HepG2 (cell line): ENCODE results near the gene DAGLB. TPM values are rescaled to one million over a fixed set of nuclear protein-coding genes. Genes with fewer than 3 reads are reported as not detected.

Source experiments
- MAFG ChIP-seq: sonication (generic); formaldehyde crosslinking; IDR thresholded peaks from 2 replicates; pipeline ENCODE4 v1.5.1; 2020; ENCODE audit warnings: mild to moderate bottlenecking, missing genetic modification reagents
- TAF15 ChIP-seq: fragments of 200-400 bp; formaldehyde crosslinking; IDR thresholded peaks from one replicate; pipeline ENCODE4 v1.6.1; 2018; ENCODE audit warnings: mild to moderate bottlenecking, low read depth, low read length; ENCODE audit not compliant: poor library complexity, severe bottlenecking
- polyA plus RNA-seq, 8 experiments: library from polyadenylated mRNA; depleted of rRNA in 3 of 8; stranded (reverse) in 7 of 8; unstranded in 1 of 8; fragments of >200 nt; fragmentation: Illumina TruSeq in 4 of 8; extraction: Trizol in 4 of 8; gene quantifications; 2 replicates each; pipeline versions ENCODE4 v1.2.1 to v1.2.3, GENCODE V29; 2011 to 2016; ENCODE audit warnings: low read depth in 4 of 8, missing spikeins in 1 of 8, mixed read lengths in 1 of 8; ENCODE audit not compliant: insufficient read depth in 1 of 8
- total RNA-seq, 5 experiments: library from RNA; depleted of rRNA; stranded (reverse); fragments of >200 nt; fragmentation: Illumina TruSeq; extraction: Trizol; gene quantifications; 2 replicates each; pipeline ENCODE4 v1.2.3, GENCODE V29; 2016; ENCODE audit warnings: low read depth in 1 of 5
- TF ChIP-seq, protein P1 (sequence below): sonication (generic); formaldehyde crosslinking; IDR thresholded peaks from 2 replicates; pipeline ENCODE4 v1.5.0; 2020; ENCODE audit warnings: mild to moderate bottlenecking, missing genetic modification reagents, borderline replicate concordance
- TF ChIP-seq, protein P2 (sequence below): sonication (generic); formaldehyde crosslinking; IDR thresholded peaks from 2 replicates; pipeline ENCODE4 v1.4.0; 2020; ENCODE audit warnings: missing genetic modification reagents

The DAGLB gene
- total and polyA plus RNA-seq, 2 of the 13 experiments (the other 11 are each of a cell fraction or from before 2014, with no cell fraction given) = 7.9 to 9.8 TPM

DNA sequence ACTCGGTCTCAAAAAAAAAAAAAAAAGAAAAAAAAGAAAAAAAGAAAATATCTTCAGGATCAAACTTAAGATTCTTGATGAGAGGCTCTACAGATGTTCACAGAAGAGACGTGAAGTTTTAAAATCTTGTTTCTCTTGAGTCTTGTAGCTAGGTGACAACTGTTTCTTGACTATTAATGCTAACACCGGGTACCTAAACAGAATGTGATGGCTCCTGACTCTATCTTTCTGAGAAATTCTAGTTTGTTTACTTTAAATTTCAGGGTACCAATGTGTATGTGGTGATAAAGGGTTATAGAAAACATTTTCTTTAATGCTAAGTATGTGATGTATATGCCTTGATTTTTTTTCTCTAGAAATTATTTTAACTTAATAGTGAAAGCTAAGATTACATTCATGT lies 61.0 kb downstream of the DAGLB start (continued):
- TF ChIP-seq, protein P1, sequence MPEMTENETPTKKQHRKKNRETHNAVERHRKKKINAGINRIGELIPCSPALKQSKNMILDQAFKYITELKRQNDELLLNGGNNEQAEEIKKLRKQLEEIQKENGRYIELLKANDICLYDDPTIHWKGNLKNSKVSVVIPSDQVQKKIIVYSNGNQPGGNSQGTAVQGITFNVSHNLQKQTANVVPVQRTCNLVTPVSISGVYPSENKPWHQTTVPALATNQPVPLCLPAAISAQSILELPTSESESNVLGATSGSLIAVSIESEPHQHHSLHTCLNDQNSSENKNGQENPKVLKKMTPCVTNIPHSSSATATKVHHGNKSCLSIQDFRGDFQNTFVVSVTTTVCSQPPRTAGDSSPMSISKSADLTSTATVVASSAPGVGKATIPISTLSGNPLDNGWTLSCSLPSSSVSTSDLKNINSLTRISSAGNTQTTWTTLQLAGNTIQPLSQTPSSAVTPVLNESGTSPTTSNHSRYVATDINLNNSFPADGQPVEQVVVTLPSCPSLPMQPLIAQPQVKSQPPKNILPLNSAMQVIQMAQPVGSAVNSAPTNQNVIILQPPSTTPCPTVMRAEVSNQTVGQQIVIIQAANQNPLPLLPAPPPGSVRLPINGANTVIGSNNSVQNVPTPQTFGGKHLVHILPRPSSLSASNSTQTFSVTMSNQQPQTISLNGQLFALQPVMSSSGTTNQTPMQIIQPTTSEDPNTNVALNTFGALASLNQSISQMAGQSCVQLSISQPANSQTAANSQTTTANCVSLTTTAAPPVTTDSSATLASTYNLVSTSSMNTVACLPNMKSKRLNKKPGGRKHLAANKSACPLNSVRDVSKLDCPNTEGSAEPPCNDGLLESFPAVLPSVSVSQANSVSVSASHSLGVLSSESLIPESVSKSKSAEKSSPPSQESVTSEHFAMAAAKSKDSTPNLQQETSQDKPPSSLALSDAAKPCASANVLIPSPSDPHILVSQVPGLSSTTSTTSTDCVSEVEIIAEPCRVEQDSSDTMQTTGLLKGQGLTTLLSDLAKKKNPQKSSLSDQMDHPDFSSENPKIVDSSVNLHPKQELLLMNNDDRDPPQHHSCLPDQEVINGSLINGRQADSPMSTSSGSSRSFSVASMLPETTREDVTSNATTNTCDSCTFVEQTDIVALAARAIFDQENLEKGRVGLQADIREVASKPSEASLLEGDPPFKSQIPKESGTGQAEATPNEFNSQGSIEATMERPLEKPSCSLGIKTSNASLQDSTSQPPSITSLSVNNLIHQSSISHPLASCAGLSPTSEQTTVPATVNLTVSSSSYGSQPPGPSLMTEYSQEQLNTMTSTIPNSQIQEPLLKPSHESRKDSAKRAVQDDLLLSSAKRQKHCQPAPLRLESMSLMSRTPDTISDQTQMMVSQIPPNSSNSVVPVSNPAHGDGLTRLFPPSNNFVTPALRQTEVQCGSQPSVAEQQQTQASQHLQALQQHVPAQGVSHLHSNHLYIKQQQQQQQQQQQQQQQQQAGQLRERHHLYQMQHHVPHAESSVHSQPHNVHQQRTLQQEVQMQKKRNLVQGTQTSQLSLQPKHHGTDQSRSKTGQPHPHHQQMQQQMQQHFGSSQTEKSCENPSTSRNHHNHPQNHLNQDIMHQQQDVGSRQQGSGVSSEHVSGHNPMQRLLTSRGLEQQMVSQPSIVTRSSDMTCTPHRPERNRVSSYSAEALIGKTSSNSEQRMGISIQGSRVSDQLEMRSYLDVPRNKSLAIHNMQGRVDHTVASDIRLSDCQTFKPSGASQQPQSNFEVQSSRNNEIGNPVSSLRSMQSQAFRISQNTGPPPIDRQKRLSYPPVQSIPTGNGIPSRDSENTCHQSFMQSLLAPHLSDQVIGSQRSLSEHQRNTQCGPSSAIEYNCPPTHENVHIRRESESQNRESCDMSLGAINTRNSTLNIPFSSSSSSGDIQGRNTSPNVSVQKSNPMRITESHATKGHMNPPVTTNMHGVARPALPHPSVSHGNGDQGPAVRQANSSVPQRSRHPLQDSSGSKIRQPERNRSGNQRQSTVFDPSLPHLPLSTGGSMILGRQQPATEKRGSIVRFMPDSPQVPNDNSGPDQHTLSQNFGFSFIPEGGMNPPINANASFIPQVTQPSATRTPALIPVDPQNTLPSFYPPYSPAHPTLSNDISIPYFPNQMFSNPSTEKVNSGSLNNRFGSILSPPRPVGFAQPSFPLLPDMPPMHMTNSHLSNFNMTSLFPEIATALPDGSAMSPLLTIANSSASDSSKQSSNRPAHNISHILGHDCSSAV (CRISPR knock-in tag) = no peak
- no peak for TF ChIP-seq MAFG (CRISPR knock-in tag)
- TF ChIP-seq, protein P2, sequence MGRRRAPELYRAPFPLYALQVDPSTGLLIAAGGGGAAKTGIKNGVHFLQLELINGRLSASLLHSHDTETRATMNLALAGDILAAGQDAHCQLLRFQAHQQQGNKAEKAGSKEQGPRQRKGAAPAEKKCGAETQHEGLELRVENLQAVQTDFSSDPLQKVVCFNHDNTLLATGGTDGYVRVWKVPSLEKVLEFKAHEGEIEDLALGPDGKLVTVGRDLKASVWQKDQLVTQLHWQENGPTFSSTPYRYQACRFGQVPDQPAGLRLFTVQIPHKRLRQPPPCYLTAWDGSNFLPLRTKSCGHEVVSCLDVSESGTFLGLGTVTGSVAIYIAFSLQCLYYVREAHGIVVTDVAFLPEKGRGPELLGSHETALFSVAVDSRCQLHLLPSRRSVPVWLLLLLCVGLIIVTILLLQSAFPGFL (CRISPR knock-in tag) = no peak
- no peak for TF ChIP-seq TAF15
